Heart right ventricle (tissue), 16 donors: Measurements from ENCODE around the gene KRTDAP. TPM values are rescaled to one million over a fixed set of nuclear protein-coding genes. Genes with fewer than 3 reads are reported as not detected.

Experiments used
- ATAC-seq, 8 donors: fragments of 200-7000 bp; cut with Tn5 transposase; one replicate each; pipeline ENCODE4 v1.9.1; 2020; ENCODE audit warnings: mild to moderate bottlenecking in 8 of 8, moderate library complexity in 8 of 8, moderate number of reproducible peaks in 1 of 8
- DNase-seq, 2 donors: peaks; one replicate each; pipeline ENCODE4 v3.0.0-alpha.2; 2020
- H3K27ac ChIP-seq, 10 donors: fragments of 200-600 bp; sonication (generic) in 2 of 10; one replicate each; pipeline versions ENCODE4 v1.5.0 to v1.8.0; 2020 to 2022; ENCODE audit warnings: mild to moderate bottlenecking in 3 of 10
- H3K27me3 ChIP-seq, 7 donors: fragments of 200-600 bp; one replicate each; pipeline ENCODE4 v1.8.0; 2021 to 2022; ENCODE audit warnings: mild to moderate bottlenecking in 2 of 7
- H3K36me3 ChIP-seq, 9 donors: fragments of 200-600 bp; sonication (generic) in 1 of 9; one replicate each; pipeline versions ENCODE4 v1.5.0 to v1.8.0; 2020 to 2022; ENCODE audit warnings: mild to moderate bottlenecking in 2 of 9
- H3K4me1 ChIP-seq, 9 donors: fragments of 200-600 bp; sonication (generic) in 1 of 9; one replicate each; pipeline versions ENCODE4 v1.5.0 to v1.8.0; 2020 to 2022; ENCODE audit warnings: mild to moderate bottlenecking in 4 of 9
- H3K4me3 ChIP-seq, 10 donors: fragments of 200-600 bp; sonication (generic) in 2 of 10; one replicate each; pipeline versions ENCODE4 v1.5.0 to v1.8.0; 2020 to 2022; ENCODE audit warnings: mild to moderate bottlenecking in 7 of 10, moderate library complexity in 2 of 10
- H3K9me3 ChIP-seq, 11 donors: fragments of 200-600 bp in 10 of 11; sonication (generic) in 2 of 11; one replicate each; pipeline versions ENCODE4 v1.5.0 to v1.8.0; 2013 to 2022; ENCODE audit warnings: mild to moderate bottlenecking in 2 of 11, control low read depth in 1 of 11, moderate library complexity in 1 of 11
- WGBS, 2 donors: extraction: QIAGEN DNeasy Blood & Tissue Kit; methylation state at CpG; one replicate each; pipeline ENCODE4 v1.1.7; 2013; ENCODE audit warnings: inconsistent platforms in 1 of 2; 5-methylcytosine and 5-hydroxymethylcytosine counted together
- intact Hi-C, 10 donors: fragments of 100-400 bp; cut with DNase I; formaldehyde crosslinking; loops; one replicate each; pipeline versions ENCODE4 v1.11.1 to v1.14.2; 2022
- polyA plus RNA-seq, 2 donors: library from polyadenylated mRNA; stranded (reverse); fragments of 200-250 nt; gene quantifications; one replicate each; pipeline ENCODE4 v1.2.3, GENCODE V29; 2013
- total RNA-seq, 10 donors: library from RNA; stranded (reverse); fragmentation: NEBNext Ultra II Directional in 3 of 10; extraction: Animal tissue kit (Norgen Biotek cat#: 25700) in 3 of 10; gene quantifications; one replicate each; pipeline versions ENCODE4 v1.2.1 to v1.2.4, GENCODE V29; 2021 to 2023
- TF ChIP-seq, protein P1 (sequence below), 9 donors: fragments of 200-600 bp; sonication (generic) in 2 of 9; IDR thresholded peaks; one replicate each; pipeline versions ENCODE4 v1.5.0 to v1.8.0; 2021 to 2022; ENCODE audit warnings: antibody characterized with exemption in 9 of 9, mild to moderate bottlenecking in 5 of 9, moderate library complexity in 1 of 9
- donor health status: Arrhythmogenic right ventricular cardiomyopathy.
- donor health status: ischemic (EF 13 %, LVEDD 7.1; RV severe dilation, severe dysfunction).
- donor health status: healthy with polysubstance abuse.
- donor health status: DM: no; HTN: yes; CAD: no.
- donor health status: DM: no; HTN: no; CAD: no.
- donor health status: ischemic (EF 25% LVEDD 6.9; RV normal size, moderate dysfunction).
- donor health status: ischemic (EF 25% LVEDD 5.7; RV mildly dilated, moderate dysfunction).
- donor health status: healthy.
- donor health status: DM: yes; HTN: yes; CAD: no.
- donor health status: Ischemic cardiomyopathy.
- donor health status: ischemic (EF 35%, LVEDD 5.7; RV mildly dilated, moderate dysfunction).
- donor health status: nonischemic (EF 11% LVEDD 7.7; RV severe dilation, severe dysfunction).
- donor health status: DM: yes; HTN: yes; CAD: no.
- donor health status: PGD.
- donor health status: ischemic (EF 29% LVEDD 5.4; RV normal size, mild dysfunction).
- donor health status: nonischemic (EF 23%, LVEDD 6.1; RV moderate dilation, normal function).

The KRTDAP gene
- total and polyA plus RNA-seq, 12 donors, result not detected

DNA sequence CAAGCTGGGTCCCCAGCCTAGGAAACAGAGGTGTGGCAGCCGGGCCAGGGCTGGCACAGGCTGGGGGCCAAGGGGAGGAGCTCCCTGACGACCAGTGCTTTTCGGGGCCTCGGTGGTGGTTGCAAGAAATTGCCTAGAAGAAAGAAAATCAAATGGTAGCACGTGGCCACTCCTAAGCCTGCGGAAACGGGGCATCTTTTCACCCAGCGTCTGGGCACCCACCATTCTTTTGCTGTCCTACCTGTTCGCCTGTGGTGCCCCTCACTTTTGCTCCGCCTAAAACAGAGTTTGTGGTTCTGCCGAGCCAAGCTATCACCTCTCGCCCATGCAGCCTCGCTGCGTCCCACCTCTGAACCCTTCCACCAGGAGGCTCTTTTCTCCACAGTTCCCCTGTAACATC is 7.1 kb upstream of the KRTDAP start:
- no peak overlapping the region for H3K4me3 ChIP-seq
- intact Hi-C loops, result loop anchor here in 3 of 10 donors (2.0 to 10.0 kb wide), 3 partner anchors 143 to 223 kb away; partner anchors contain the start of gene FFAR3 (in 1 of the 3)
- H3K27ac ChIP-seq, result no peak overlapping the region
- DNase-seq (no peak), ATAC-seq (no peak)
- TF ChIP-seq, protein P1, sequence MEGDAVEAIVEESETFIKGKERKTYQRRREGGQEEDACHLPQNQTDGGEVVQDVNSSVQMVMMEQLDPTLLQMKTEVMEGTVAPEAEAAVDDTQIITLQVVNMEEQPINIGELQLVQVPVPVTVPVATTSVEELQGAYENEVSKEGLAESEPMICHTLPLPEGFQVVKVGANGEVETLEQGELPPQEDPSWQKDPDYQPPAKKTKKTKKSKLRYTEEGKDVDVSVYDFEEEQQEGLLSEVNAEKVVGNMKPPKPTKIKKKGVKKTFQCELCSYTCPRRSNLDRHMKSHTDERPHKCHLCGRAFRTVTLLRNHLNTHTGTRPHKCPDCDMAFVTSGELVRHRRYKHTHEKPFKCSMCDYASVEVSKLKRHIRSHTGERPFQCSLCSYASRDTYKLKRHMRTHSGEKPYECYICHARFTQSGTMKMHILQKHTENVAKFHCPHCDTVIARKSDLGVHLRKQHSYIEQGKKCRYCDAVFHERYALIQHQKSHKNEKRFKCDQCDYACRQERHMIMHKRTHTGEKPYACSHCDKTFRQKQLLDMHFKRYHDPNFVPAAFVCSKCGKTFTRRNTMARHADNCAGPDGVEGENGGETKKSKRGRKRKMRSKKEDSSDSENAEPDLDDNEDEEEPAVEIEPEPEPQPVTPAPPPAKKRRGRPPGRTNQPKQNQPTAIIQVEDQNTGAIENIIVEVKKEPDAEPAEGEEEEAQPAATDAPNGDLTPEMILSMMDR (IDR thresholded peaks at IDR 0.05), result no peak
- H3K4me1 ChIP-seq, result peaks cover 0 to 8% (median 3%) of the 10 kb centered on the region in 9 donors
- no peaks in the 10 kb centered on the region for H3K9me3 ChIP-seq
- WGBS, 2 donors, result 82 to 84% methylated on average over 14 of the region's 14 CpGs
- peaks cover 0 to 3% (median 0%) of the 10 kb centered on the region in 7 donors for H3K27me3 ChIP-seq
- H3K36me3 ChIP-seq, result no peaks in the 10 kb centered on the region

DNA sequence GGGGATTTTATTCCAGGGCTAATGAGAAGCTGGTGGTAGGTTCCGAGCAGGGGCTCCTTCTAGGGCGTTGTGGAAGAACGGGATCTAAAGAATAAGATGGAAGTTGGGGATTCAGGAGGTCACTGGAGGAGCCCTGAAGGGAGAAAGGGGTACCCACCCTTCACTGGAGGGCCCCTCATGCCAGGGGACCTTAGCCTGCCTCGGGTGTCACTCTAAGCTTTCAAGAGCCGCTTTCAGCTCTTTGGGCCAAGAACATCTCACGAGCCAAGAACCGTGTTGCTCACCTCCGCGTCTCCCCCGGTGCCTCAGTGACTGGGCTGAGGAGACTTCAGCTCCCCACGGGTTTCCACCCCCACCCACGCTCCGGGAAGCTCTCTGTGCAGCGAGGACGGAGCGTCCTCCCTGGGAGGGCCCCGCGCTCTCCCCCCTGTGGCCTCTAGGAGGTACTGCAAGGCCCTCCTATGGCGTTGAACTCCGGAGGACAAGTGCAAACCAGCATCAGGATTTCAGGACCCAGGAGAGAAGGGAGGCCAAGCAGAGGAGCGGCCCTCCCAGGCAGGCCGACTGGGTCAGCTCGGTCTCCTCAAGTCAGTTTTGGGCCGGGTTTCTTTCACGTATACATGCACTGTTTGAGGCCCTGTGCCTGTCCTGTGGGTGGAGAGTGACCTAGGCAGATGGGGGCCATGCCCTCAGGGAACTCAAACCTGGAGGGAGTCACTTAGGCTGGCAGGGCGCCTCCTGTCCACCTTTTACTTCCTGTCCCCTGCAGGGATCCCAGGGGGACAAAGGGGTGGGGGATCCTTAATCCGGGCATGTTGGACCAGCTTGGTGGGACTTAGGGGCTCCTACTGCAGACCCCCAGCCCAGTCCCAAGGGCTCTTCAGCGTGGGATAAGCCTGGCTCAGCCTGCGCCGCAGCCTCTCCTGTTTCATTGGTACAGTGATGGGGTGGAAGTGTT is 5.1 kb upstream of the KRTDAP start:
- WGBS, 2 donors, result 25 to 26% methylated on average over 30 of the region's 30 CpGs
- Histone ChIP-seq H3K4me1 (peaks cover 0 to 8% (median 3%) of the 10 kb centered on the region in 9 donors), H3K4me3 (no peak overlapping the region), H3K27me3 (peaks cover 0 to 11% (median 8%) of the 10 kb centered on the region in 7 donors), H3K27ac (no peak overlapping the region), H3K9me3 (no peaks in the 10 kb centered on the region), H3K36me3 (no peaks in the 10 kb centered on the region)
- DNase-seq (peak; percentile 57 to 65), ATAC-seq (peak; percentile 77 to 93 (median 89))
- intact Hi-C loops, result loop anchor here in 8 of 10 donors (1.0 to 10.0 kb wide), 5 partner anchors 141 to 221 kb away; partner anchors contain the start of gene FFAR3 (in 1 of the 8)
- TF ChIP-seq, protein P1 (IDR thresholded peaks at IDR 0.05), result peak; percentile 93 to 99 (median 98)

DNA sequence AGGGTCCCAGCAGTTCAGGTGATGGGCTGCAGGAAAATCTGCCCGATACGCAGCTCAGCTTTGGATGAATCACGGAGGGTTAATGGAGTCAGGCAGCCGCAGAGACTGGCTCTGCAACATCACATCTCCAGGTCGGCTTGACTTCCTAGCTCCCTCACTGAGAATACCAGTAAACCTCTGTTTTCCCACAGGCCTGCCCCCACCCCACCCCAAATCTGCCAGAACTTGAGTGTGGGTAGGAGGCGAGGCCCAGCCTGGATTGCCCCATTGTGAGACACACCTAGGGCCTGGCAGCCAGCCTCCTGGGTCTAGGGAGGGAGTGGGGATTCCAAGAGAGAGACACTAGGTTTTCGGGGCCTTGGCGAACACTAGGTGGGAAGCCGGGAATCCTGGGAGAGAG is 3.7 kb upstream of the KRTDAP start:
- H3K4me3 ChIP-seq, result no peak overlapping the region
- peaks cover 0 to 8% (median 3%) of the 10 kb centered on the region in 9 donors for H3K4me1 ChIP-seq
- no peak for DNase-seq
- no peak overlapping the region for H3K27ac ChIP-seq
- intact Hi-C loops, result loop anchor here in 6 of 10 donors (2.0 to 10.0 kb wide), 4 partner anchors 139 to 219 kb away; partner anchors contain the start of gene FFAR3 (in 1 of the 6)
- H3K27me3 ChIP-seq, result peaks cover 0 to 24% (median 8%) of the 10 kb centered on the region in 7 donors
- no peaks in the 10 kb centered on the region for H3K9me3 ChIP-seq
- 90 to 94% methylated on average over 9 of the region's 9 CpGs for WGBS, 2 donors
- ATAC-seq, result no peak
- H3K36me3 ChIP-seq, result no peaks in the 10 kb centered on the region
- TF ChIP-seq, protein P1 (IDR thresholded peaks at IDR 0.05), result no peak

DNA sequence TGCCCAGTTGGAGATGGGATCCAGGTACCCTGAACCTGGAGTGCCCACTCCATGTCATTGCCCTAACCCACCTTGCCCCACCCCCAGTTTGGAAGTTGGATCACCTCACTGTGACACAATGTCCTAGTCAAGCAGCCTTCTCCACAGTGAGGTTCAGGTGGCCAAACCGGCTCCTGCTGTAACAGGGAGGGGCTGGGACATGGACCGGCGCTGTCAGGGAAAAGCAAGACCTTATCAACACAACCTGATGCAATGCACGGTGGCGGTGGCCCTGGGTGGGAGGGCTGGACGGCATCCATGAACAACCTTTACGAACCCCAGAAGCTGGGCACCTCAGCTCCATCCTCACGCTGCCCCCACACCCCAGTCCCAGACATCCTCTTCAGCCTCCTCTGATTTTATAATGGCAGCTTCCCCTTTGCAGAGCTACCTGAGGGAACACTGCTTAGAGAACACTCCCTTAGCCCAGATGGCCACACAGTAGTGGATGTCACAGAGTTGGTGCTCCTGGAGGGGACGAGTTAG is 1.6 kb upstream of the KRTDAP start:
- Histone ChIP-seq H3K4me3 (no peak overlapping the region), H3K9me3 (no peaks in the 10 kb centered on the region), H3K4me1 (peaks cover 0 to 8% (median 3%) of the 10 kb centered on the region in 9 donors), H3K36me3 (no peaks in the 10 kb centered on the region), H3K27ac (no peak overlapping the region), H3K27me3 (peaks cover 0 to 34% (median 14%) of the 10 kb centered on the region in 7 donors)
- ATAC-seq (no peak), DNase-seq (no peak)
- intact Hi-C loops, result loop anchor here in 3 of 10 donors (5.0 to 10.0 kb wide), 3 partner anchors 137 to 217 kb away; partner anchors contain the start of gene FFAR3 (in 1 of the 3)
- 88 to 92% methylated on average over 9 of the region's 9 CpGs for WGBS, 2 donors
- TF ChIP-seq, protein P1 (IDR thresholded peaks at IDR 0.05), result no peak
